Skeletal muscle cell (primary cell): ENCODE results near the gene DMAC1.

Experiments used
- DNase-seq: peaks from one replicate; pipeline ENCODE4 v3.0.0-alpha.2; 2010; ENCODE audit warnings: low read depth
- H3K4me3 ChIP-seq: 2 replicates; pipeline ENCODE4 v1.5.1; 2011; ENCODE audit warnings: low read depth, mild to moderate bottlenecking, control low read depth, low read length, moderate library complexity

Gene DMAC1

GRCh38 chr9:7799234-7799943 lies at the start of gene DMAC1:
Gene DMAC1 (minus strand): TSS chr9:7799778. CDS start chr9:7799734, 44 bp downstream.
- H3K4me3 ChIP-seq = peak within 1 kb of the TSS; percentile 80
- peak; percentile 56 for DNase-seq

- no peak overlapping the region for H3K4me3 ChIP-seq
- DNase-seq = no peak
These were observed 49.8 kb upstream of the DMAC1 start for GRCh38 chr9:7849362-7849761.

GRCh38 chr9:7848498-7848897 lies 48.9 kb upstream of the DMAC1 start:
- DNase-seq = no peak
- H3K4me3 ChIP-seq = no peak overlapping the region

GRCh38 chr9:7844242-7844641 lies 44.7 kb upstream of the DMAC1 start:
- peak; percentile 2 for DNase-seq
- no peak overlapping the region for H3K4me3 ChIP-seq

- H3K4me3 ChIP-seq = no peak overlapping the region
- DNase-seq = no peak
These were observed 42.3 kb upstream of the DMAC1 start for GRCh38 chr9:7841831-7842230.

- no peak for DNase-seq
- no peak overlapping the region for H3K4me3 ChIP-seq
These were observed 35.0 kb upstream of the DMAC1 start for GRCh38 chr9:7834531-7834930.

GRCh38 chr9:7828334-7828733 lies 28.8 kb upstream of the DMAC1 start:
- DNase-seq = no peak
- no peak overlapping the region for H3K4me3 ChIP-seq

GRCh38 chr9:7827792-7828191 lies 28.2 kb upstream of the DMAC1 start:
- DNase-seq = no peak
- no peak overlapping the region for H3K4me3 ChIP-seq

- DNase-seq = no peak
These were observed 27.5 kb upstream of the DMAC1 start for GRCh38 chr9:7827056-7827455.

GRCh38 chr9:7823651-7824050 lies 24.1 kb upstream of the DMAC1 start:
- DNase-seq = no peak

More at GRCh38 chr9:7827056-7827455, 27.5 kb upstream of the DMAC1 start:
- H3K4me3 ChIP-seq = no peak overlapping the region

GRCh38 chr9:7819984-7820383 lies 20.4 kb upstream of the DMAC1 start:
- H3K4me3 ChIP-seq = no peak overlapping the region
- no peak for DNase-seq

More at GRCh38 chr9:7823651-7824050, 24.1 kb upstream of the DMAC1 start:
- no peak overlapping the region for H3K4me3 ChIP-seq

GRCh38 chr9:7816021-7816420 lies 16.4 kb upstream of the DMAC1 start:
- no peak overlapping the region for H3K4me3 ChIP-seq
- DNase-seq = no peak

GRCh38 chr9:7813030-7813429 lies 13.5 kb upstream of the DMAC1 start:
- no peak for DNase-seq
- no peak overlapping the region for H3K4me3 ChIP-seq

- DNase-seq = no peak
- no peak overlapping the region for H3K4me3 ChIP-seq
These were observed 12.1 kb upstream of the DMAC1 start for GRCh38 chr9:7811677-7812076.

- DNase-seq = peak; percentile 12
- H3K4me3 ChIP-seq = no peak overlapping the region
These were observed 3.1 kb upstream of the DMAC1 start for GRCh38 chr9:7802666-7803065.

GRCh38 chr9:7799944-7800285 lies 337 bp upstream of the DMAC1 start:
- no peak for DNase-seq
- H3K4me3 ChIP-seq = peak overlapping the region; percentile 80

GRCh38 chr9:7794196-7794595 lies 5.4 kb downstream of the DMAC1 start:
- no peak for DNase-seq
- no peak overlapping the region for H3K4me3 ChIP-seq

- no peak for DNase-seq
- no peak overlapping the region for H3K4me3 ChIP-seq
These were observed 8.2 kb downstream of the DMAC1 start for GRCh38 chr9:7791394-7791793.

- no peak for DNase-seq
- H3K4me3 ChIP-seq = no peak overlapping the region
These were observed 8.8 kb downstream of the DMAC1 start for GRCh38 chr9:7790819-7791182.

- no peak for DNase-seq
These were observed 9.4 kb downstream of the DMAC1 start for GRCh38 chr9:7790022-7790818.

GRCh38 chr9:7788772-7789171 lies 10.8 kb downstream of the DMAC1 start:
- DNase-seq = no peak
- H3K4me3 ChIP-seq = no peak overlapping the region

More at GRCh38 chr9:7790022-7790818, 9.4 kb downstream of the DMAC1 start:
- H3K4me3 ChIP-seq = no peak overlapping the region
